Uterus (tissue), 2 donors: ENCODE measurements around the gene CUL3.

Experiments used
- POLR2A ChIP-seq, 2 donors: fragments of 450-650 bp; IDR thresholded peaks; one replicate each; pipeline ENCODE4 v1.6.1; 2016; ENCODE audit warnings: antibody characterized with exemption in 2 of 2, mild to moderate bottlenecking in 1 of 2, moderate library complexity in 1 of 2
- TF ChIP-seq, protein P1 (sequence below), 4 experiments: fragments of 200-600 bp in 2 of 4; fragments of 450-650 bp in 2 of 4; sonication (generic) in 2 of 4; IDR thresholded peaks; one replicate each; pipeline ENCODE4 v1.5.1; 2016 to 2019; ENCODE audit warnings: antibody characterized with exemption in 4 of 4, mild to moderate bottlenecking in 2 of 4, moderate library complexity in 1 of 4

DNA sequence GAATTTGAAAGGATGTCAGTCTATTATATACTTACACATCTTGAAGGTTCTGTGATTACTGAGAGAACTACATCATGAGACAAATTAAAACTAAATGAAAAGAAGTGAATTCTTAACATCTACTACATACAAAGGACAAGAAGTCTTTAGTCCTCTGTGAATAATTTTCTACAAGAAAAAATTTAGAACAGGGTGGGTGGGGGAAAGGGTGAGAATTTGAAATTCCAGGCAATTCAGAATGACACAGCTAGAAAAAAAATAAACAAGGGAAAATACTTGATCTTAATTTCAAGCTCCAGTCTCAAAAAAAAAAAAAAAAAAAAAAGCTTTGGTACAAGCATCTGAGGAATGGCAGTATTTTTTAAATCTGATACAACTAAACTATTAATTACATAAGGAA lies 15.5 kb downstream of the CUL3 start:
- TF ChIP-seq, protein P1, sequence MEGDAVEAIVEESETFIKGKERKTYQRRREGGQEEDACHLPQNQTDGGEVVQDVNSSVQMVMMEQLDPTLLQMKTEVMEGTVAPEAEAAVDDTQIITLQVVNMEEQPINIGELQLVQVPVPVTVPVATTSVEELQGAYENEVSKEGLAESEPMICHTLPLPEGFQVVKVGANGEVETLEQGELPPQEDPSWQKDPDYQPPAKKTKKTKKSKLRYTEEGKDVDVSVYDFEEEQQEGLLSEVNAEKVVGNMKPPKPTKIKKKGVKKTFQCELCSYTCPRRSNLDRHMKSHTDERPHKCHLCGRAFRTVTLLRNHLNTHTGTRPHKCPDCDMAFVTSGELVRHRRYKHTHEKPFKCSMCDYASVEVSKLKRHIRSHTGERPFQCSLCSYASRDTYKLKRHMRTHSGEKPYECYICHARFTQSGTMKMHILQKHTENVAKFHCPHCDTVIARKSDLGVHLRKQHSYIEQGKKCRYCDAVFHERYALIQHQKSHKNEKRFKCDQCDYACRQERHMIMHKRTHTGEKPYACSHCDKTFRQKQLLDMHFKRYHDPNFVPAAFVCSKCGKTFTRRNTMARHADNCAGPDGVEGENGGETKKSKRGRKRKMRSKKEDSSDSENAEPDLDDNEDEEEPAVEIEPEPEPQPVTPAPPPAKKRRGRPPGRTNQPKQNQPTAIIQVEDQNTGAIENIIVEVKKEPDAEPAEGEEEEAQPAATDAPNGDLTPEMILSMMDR (IDR thresholded peaks at IDR 0.05) = no peak
- TF ChIP-seq POLR2A (IDR thresholded peaks at IDR 0.05) = no peak
